ENCODE data around the gene OSBPL10. TPM values are rescaled to one million over a fixed set of nuclear protein-coding genes. Genes with fewer than 3 reads are reported as not detected.

OSBPL10 gene
- polyA plus RNA-seq, 1 experiment: 11.2 TPM

DNA sequence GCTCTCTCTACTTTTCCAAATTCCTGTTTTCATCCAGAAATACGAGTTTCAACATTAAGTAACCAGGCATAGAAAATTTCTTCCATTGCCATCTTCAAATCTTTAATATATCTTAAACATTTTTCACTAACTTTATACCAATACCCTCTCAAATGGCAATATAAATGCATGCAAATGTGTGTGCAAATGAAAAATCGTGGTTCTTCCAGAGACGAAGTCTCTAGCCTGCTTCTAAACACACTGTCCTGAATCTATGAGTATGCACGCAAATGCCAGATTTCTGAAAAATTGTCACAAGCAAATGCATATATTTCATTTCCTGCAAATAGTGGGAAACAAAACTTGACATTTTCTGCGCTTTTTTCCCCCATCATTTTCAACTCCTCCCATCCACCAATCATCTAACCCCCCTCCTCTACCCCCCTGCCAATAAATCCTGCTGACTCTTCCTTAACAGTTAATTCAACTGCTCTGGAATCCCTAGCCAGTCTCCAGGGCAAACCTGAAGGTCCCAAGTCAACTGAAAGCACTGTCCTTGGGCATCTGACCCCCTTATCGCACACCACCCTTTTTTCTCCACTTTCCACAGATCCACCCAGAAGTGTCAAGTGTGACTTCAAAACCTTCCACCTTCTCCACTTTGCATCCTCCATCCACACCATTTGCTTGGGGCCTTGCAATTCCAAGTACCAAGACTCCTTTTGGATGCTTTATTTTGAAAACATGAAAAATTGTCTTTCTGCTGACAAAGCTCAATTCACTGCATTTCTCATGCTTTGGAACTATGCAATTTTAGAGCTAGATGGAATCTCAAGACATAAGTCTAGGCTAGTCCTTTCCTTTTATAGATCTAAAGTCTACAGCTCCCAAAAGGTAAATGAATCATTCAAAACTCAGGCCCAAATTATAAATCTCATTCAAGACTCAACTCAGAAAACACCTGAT, 144.7 kb downstream of the OSBPL10 start:
- H3K27me3 ChIP-seq (ENCODE audit: control insufficient read depth, insufficient read depth, low read length): no peaks in the 10 kb centered on the region
- ChIA-PET CTCF (interaction anchor here (0.6 kb wide), 1 partner anchor 124 kb away, joined by 3 read pairs; no protein-coding TSS in a partner anchor), POLR2A (no interaction called here)
- no peak for DNase-seq (ENCODE audit: low read depth)
- no peaks in the 10 kb centered on the region for H3K36me3 ChIP-seq (ENCODE audit: control insufficient read depth, insufficient read depth, low read length)
- TF ChIP-seq, protein P1, sequence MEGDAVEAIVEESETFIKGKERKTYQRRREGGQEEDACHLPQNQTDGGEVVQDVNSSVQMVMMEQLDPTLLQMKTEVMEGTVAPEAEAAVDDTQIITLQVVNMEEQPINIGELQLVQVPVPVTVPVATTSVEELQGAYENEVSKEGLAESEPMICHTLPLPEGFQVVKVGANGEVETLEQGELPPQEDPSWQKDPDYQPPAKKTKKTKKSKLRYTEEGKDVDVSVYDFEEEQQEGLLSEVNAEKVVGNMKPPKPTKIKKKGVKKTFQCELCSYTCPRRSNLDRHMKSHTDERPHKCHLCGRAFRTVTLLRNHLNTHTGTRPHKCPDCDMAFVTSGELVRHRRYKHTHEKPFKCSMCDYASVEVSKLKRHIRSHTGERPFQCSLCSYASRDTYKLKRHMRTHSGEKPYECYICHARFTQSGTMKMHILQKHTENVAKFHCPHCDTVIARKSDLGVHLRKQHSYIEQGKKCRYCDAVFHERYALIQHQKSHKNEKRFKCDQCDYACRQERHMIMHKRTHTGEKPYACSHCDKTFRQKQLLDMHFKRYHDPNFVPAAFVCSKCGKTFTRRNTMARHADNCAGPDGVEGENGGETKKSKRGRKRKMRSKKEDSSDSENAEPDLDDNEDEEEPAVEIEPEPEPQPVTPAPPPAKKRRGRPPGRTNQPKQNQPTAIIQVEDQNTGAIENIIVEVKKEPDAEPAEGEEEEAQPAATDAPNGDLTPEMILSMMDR (IDR thresholded peaks at IDR 0.05; ENCODE audit: insufficient read depth, low read depth, low read length): no peak
- no peak overlapping the region for H3K4me3 ChIP-seq (ENCODE audit: low read depth, low read length)

DNA sequence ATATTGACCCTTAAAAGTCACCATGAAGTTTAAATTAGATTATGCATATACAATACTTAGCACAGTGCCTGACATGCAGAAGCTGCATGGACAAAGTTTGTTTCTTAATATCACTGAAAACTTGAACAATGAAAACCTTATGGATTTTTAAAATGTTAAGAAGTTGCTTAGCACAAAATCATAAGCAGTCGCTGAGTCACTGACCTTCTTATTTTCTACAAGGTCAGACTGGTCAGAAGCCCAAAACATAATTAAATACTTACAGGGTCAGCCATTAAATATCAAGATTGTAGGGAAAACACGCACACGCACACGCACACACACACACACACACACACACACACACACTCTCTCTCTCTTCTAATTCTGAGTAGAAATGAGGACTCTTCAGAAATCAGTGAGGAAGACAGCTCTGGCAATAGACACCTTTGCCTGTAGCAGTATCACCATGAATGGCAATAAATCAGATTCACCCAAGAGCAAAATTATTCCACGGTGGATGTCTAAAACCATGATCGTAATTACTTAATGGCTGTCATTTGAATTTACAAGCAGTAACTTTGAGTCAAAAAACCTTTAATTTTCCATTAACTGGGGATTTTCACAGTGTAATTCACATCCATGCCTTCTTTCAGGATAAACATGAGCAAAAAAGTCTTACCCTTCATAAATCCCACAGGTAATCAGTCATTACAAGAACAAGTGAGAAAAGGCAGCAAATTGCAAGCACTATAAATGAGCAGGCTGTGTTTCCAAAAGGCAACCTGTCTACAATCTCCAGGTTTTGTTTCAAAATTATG, 147.5 kb downstream of the OSBPL10 start:
- no peak for DNase-seq (ENCODE audit: low read depth)
- Histone ChIP-seq H3K27me3 (ENCODE audit: control insufficient read depth, insufficient read depth, low read length) (no peaks in the 10 kb centered on the region), H3K4me3 (ENCODE audit: low read depth, low read length) (no peak overlapping the region), H3K36me3 (ENCODE audit: control insufficient read depth, insufficient read depth, low read length) (no peaks in the 10 kb centered on the region)
- ChIA-PET CTCF (interaction anchor here (1.8 kb wide), 1 partner anchor 8 kb away, joined by 5 read pairs; no protein-coding TSS in a partner anchor), POLR2A (no interaction called here)
- TF ChIP-seq, protein P1 (IDR thresholded peaks at IDR 0.05; ENCODE audit: insufficient read depth, low read depth, low read length): no peak

DNA sequence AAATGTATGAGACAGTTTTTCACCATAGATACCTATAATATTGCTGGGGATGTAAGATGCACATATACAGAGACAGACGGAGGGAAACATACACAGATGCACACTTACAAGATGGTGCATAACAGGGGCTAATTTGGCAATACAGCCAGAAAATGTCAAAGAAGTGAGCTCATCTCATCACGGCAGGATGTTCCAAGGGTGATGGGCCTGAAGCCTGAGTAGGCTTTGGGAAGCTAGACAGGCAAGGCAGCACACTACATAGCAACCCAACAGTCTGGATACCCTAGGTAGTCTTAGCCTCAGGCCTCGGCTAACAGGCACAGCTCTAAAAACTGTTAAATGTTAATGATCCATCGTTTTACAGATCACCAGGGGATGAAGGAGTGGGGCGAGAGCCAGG, 148.5 kb downstream of the OSBPL10 start:
- Histone ChIP-seq H3K4me3 (ENCODE audit: low read depth, low read length) (no peak overlapping the region), H3K27me3 (ENCODE audit: control insufficient read depth, insufficient read depth, low read length) (no peaks in the 10 kb centered on the region), H3K36me3 (ENCODE audit: control insufficient read depth, insufficient read depth, low read length) (no peaks in the 10 kb centered on the region)
- no peak for DNase-seq (ENCODE audit: low read depth)
- TF ChIP-seq, protein P1 (IDR thresholded peaks at IDR 0.05; ENCODE audit: insufficient read depth, low read depth, low read length): no peak
- ChIA-PET CTCF (interaction anchor here (1.8 kb wide), 1 partner anchor 9 kb away, joined by 5 read pairs; no protein-coding TSS in a partner anchor), POLR2A (no interaction called here)

DNA sequence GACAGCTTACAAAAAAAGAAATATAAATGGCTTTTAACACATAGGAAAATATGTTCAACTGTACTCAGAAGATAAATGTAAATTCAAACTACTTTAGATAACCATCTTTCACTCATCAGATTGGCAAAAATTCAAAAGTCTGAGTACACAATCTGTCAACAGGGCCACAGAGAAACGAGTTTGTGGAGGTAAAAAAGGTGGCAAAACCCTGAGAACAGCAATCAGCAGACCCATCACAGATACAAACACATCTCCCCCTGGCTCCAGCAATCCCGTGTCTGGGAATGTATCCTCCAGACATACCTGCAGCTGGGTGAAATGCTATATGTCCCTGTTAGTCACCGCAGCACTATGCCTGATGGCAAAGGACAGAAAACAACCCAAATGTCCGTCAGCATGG, 149.5 kb downstream of the OSBPL10 start:
- Histone ChIP-seq H3K36me3 (ENCODE audit: control insufficient read depth, insufficient read depth, low read length) (no peaks in the 10 kb centered on the region), H3K27me3 (ENCODE audit: control insufficient read depth, insufficient read depth, low read length) (no peaks in the 10 kb centered on the region), H3K4me3 (ENCODE audit: low read depth, low read length) (no peak overlapping the region)
- no peak for DNase-seq (ENCODE audit: low read depth)
- CTCF ChIA-PET: interaction anchor here (1.8 kb wide), 1 partner anchor 10 kb away, joined by 5 read pairs; no protein-coding TSS in a partner anchor
- TF ChIP-seq, protein P1 (IDR thresholded peaks at IDR 0.05; ENCODE audit: insufficient read depth, low read depth, low read length): no peak
- POLR2A ChIA-PET: interaction anchor here (0.7 kb wide), 1 partner anchor 527 kb away, joined by 5 read pairs; no protein-coding TSS in a partner anchor
